ENCODE data around the gene PKP4. TPM values are rescaled to one million over a fixed set of nuclear protein-coding genes. Genes with fewer than 3 reads are reported as not detected.

The PKP4 gene
- total and polyA plus RNA-seq, 2 experiments from 2014 or later, result 35.7 to 92.3 TPM

- H3K4me1 Mint-ChIP-seq, result peaks cover 41% of the 10 kb centered on the region
- Histone ChIP-seq H3F3A (replicated peaks; ENCODE audit: low read depth) (no peaks in the 10 kb centered on the region), H3K4me1 (ENCODE audit: insufficient read depth) (peaks cover 19% of the 10 kb centered on the region), H3K27ac (ENCODE audit: low read depth) (no peak overlapping the region), H4K20me1 (replicated peaks; ENCODE audit: insufficient read depth) (peaks cover 7% of the 10 kb centered on the region), H3K9me2 (ENCODE audit: insufficient read depth) (no peaks in the 10 kb centered on the region), H3K4me2 (no peak overlapping the region), H3K79me2 (replicated peaks; ENCODE audit: insufficient read depth) (peaks cover 100% of the 10 kb centered on the region), H3K27me3 (ENCODE audit: insufficient read depth) (no peaks in the 10 kb centered on the region), H2AFZ (no peak overlapping the region), H3K4me3 (no peak overlapping the region), H3K36me3 (ENCODE audit: insufficient read depth) (no peaks in the 10 kb centered on the region)
- H3K27ac Mint-ChIP-seq, result no peak overlapping the region
- no peak for ATAC-seq
- H3K36me3 Mint-ChIP-seq (ENCODE audit: low read depth), result no peaks in the 10 kb centered on the region
- no peak for DNase-seq (ENCODE audit: low spot score)
- H3K27me3 Mint-ChIP-seq (ENCODE audit: insufficient read depth, low read depth, poor library complexity), result no peaks in the 10 kb centered on the region
- no peak overlapping the region for H3K4me3 Mint-ChIP-seq
- TF ChIP-seq JUNB (IDR thresholded peaks at IDR 0.05; ENCODE audit: unreplicated experiment) (no peak), EZH2 (IDR thresholded peaks at IDR 0.05; ENCODE audit: low read depth, unreplicated experiment) (no peak)
- no peaks in the 10 kb centered on the region for H3K9me3 Mint-ChIP-seq
Observed at GRCh38 chr2:158502974-158503373, 46.2 kb downstream of the PKP4 start.

- no peak overlapping the region for H3K4me3 ChIP-seq
- no peak overlapping the region for H3K27ac ChIP-seq (ENCODE audit: low read depth)
- H3K27me3 Mint-ChIP-seq (ENCODE audit: insufficient read depth, low read depth, poor library complexity), result no peaks in the 10 kb centered on the region
- no peaks in the 10 kb centered on the region for H3K36me3 ChIP-seq (ENCODE audit: insufficient read depth)
- DNase-seq (ENCODE audit: low spot score), result no peak
- H3K4me2 ChIP-seq, result no peak overlapping the region
- H3K79me2 ChIP-seq (replicated peaks; ENCODE audit: insufficient read depth), result peaks cover 100% of the 10 kb centered on the region
- no peaks in the 10 kb centered on the region for H3K36me3 Mint-ChIP-seq (ENCODE audit: low read depth)
- no peaks in the 10 kb centered on the region; the same call in 1 of the 2 replicates for H4K20me1 ChIP-seq (replicated peaks; ENCODE audit: insufficient read depth)
- H3K4me1 ChIP-seq (ENCODE audit: insufficient read depth), result peaks cover 14% of the 10 kb centered on the region
- TF ChIP-seq ETS1 (IDR thresholded peaks at IDR 0.05) (no peak), EZH2phosphoT487 (IDR thresholded peaks at IDR 0.05; ENCODE audit: unreplicated experiment) (no peak), STAT1 (IDR thresholded peaks at IDR 0.05; ENCODE audit: unreplicated experiment) (no peak), JUNB (IDR thresholded peaks at IDR 0.05; ENCODE audit: unreplicated experiment) (no peak), EZH2 (IDR thresholded peaks at IDR 0.05; ENCODE audit: low read depth, unreplicated experiment) (no peak), ZNF114 (CRISPR knock-in tag; IDR thresholded peaks at IDR 0.05) (no peak), NANOG (IDR thresholded peaks at IDR 0.05; ENCODE audit: borderline replicate concordance) (no peak), POLR2AphosphoS5 (IDR thresholded peaks at IDR 0.05; ENCODE audit: low read depth) (no peak)
- no peaks in the 10 kb centered on the region for H3K9me3 Mint-ChIP-seq
- no peak overlapping the region for H3K27ac Mint-ChIP-seq
- H3K4me1 Mint-ChIP-seq, result peaks cover 34% of the 10 kb centered on the region
- no peaks in the 10 kb centered on the region for H3F3A ChIP-seq (replicated peaks; ENCODE audit: low read depth)
- H2AFZ ChIP-seq, result no peak overlapping the region
- no peak overlapping the region for H3K4me3 Mint-ChIP-seq
- no peaks in the 10 kb centered on the region for H3K9me2 ChIP-seq (ENCODE audit: insufficient read depth)
- no peak for ATAC-seq
- no peaks in the 10 kb centered on the region for H3K27me3 ChIP-seq (ENCODE audit: insufficient read depth)
Observed at GRCh38 chr2:158504088-158504487, 47.3 kb downstream of the PKP4 start.

GRCh38 chr2:158505448-158505934, 48.7 kb downstream of the PKP4 start:
- H3K27ac Mint-ChIP-seq, result peak overlapping the region; percentile 85
- DNase-seq (ENCODE audit: low spot score), result no peak
- no peak overlapping the region for H3K4me3 ChIP-seq
- no peak overlapping the region; the same call in 1 of the 2 replicates for H3K4me2 ChIP-seq
- H3K27ac ChIP-seq (ENCODE audit: low read depth), result no peak overlapping the region
- H3K36me3 ChIP-seq (ENCODE audit: insufficient read depth), result no peaks in the 10 kb centered on the region
- H4K20me1 ChIP-seq (replicated peaks; ENCODE audit: insufficient read depth), result no peaks in the 10 kb centered on the region; the same call in 1 of the 2 replicates
- no peaks in the 10 kb centered on the region for H3F3A ChIP-seq (replicated peaks; ENCODE audit: low read depth)
- H3K4me1 ChIP-seq (ENCODE audit: insufficient read depth), result peaks cover 14% of the 10 kb centered on the region
- peaks cover 37% of the 10 kb centered on the region for H3K4me1 Mint-ChIP-seq
- H3K36me3 Mint-ChIP-seq (ENCODE audit: low read depth), result no peaks in the 10 kb centered on the region
- no peaks in the 10 kb centered on the region for H3K9me3 Mint-ChIP-seq
- no peaks in the 10 kb centered on the region for H3K27me3 ChIP-seq (ENCODE audit: insufficient read depth)
- peaks cover 2% of the 10 kb centered on the region for H3K27me3 Mint-ChIP-seq (ENCODE audit: insufficient read depth, low read depth, poor library complexity)
- H2AFZ ChIP-seq, result no peak overlapping the region
- H3K9me2 ChIP-seq (ENCODE audit: insufficient read depth), result no peaks in the 10 kb centered on the region
- TF ChIP-seq ZNF331 (CRISPR knock-in tag; IDR thresholded peaks at IDR 0.05; ENCODE audit: low read depth), result no peak
- TF ChIP-seq CTCF (conservative IDR thresholded peaks at IDR 0.05; ENCODE audit: low read depth in 2 of 2), result no peak
- TF ChIP-seq CREB1 (CRISPR knock-in tag; IDR thresholded peaks at IDR 0.05; ENCODE audit: low read depth), result no peak
- no peak for TF ChIP-seq REST (IDR thresholded peaks at IDR 0.05; ENCODE audit: unreplicated experiment)
- TF ChIP-seq ZNF114 (CRISPR knock-in tag; IDR thresholded peaks at IDR 0.05), result no peak
- TF ChIP-seq JUNB (IDR thresholded peaks at IDR 0.05; ENCODE audit: unreplicated experiment), result no peak
- no peak for TF ChIP-seq POLR2AphosphoS5 (IDR thresholded peaks at IDR 0.05; ENCODE audit: low read depth)
- TF ChIP-seq STAT1 (IDR thresholded peaks at IDR 0.05; ENCODE audit: unreplicated experiment), result no peak
- no peak for TF ChIP-seq EZH2phosphoT487 (IDR thresholded peaks at IDR 0.05; ENCODE audit: unreplicated experiment)
- no peak for TF ChIP-seq EZH2 (IDR thresholded peaks at IDR 0.05; ENCODE audit: low read depth, unreplicated experiment)
- no peak for TF ChIP-seq NANOG (IDR thresholded peaks at IDR 0.05; ENCODE audit: borderline replicate concordance)
- ATAC-seq, result peak; percentile 64
- H3K4me3 Mint-ChIP-seq, result no peak overlapping the region
- H3K79me2 ChIP-seq (replicated peaks; ENCODE audit: insufficient read depth), result peaks cover 99% of the 10 kb centered on the region
